ENCODE data around the gene C19orf47.

DNA sequence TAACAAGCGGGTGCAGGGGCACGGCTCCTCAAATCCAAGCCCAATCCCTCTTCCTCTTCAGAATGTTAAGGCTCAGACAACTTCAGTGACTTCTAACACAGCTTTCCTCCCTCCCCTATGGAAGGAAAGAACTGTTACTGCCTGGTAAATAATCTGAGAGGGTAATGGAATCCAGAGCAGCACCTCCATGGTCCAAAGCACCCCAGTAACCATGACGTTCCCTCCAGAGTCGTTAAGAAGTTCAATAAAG, 64.0 kb downstream of the C19orf47 start:
- TF ChIP-seq EZH2 (IDR thresholded peaks at IDR 0.05) = no peak
- no peak for TF ChIP-seq POLR2AphosphoS5 (IDR thresholded peaks at IDR 0.05; ENCODE audit: borderline replicate concordance, low read depth, low read length)
